Stomach smooth muscle (tissue), 2 donors: ENCODE results near the gene OXLD1.

ENCODE experiments used
- H3K27ac ChIP-seq: one replicate; pipeline ENCODE4 v1.7.0; 2013; ENCODE audit warnings: mild to moderate bottlenecking, low read length, inconsistent platforms
- H3K27me3 ChIP-seq, 2 donors: one replicate each; pipeline ENCODE4 v1.7.0; 2013; ENCODE audit warnings: low read length in 2 of 2; ENCODE audit not compliant: insufficient read depth in 2 of 2, control insufficient read depth in 1 of 2
- H3K36me3 ChIP-seq, 2 donors: one replicate each; pipeline ENCODE4 v1.7.0; 2013; ENCODE audit warnings: low read length in 2 of 2; ENCODE audit not compliant: control insufficient read depth in 2 of 2, insufficient read depth in 2 of 2
- H3K4me1 ChIP-seq: one replicate; pipeline ENCODE4 v1.7.0; 2013; ENCODE audit warnings: low read length; ENCODE audit not compliant: control insufficient read depth, insufficient read depth
- H3K4me3 ChIP-seq, 2 donors: one replicate each; pipeline ENCODE4 v1.7.0; 2013; ENCODE audit warnings: low read length in 2 of 2
- H3K9ac ChIP-seq, 2 donors: one replicate each; pipeline ENCODE4 v1.7.0; 2013; ENCODE audit warnings: low read length in 2 of 2, mild to moderate bottlenecking in 1 of 2
- H3K9me3 ChIP-seq, 2 donors: one replicate each; pipeline ENCODE4 v1.7.0; 2013; ENCODE audit warnings: low read length in 2 of 2; ENCODE audit not compliant: control insufficient read depth in 2 of 2
- donor health status: healthy.
- donor health status: Pancreatic carcinoma.

Gene OXLD1

DNA sequence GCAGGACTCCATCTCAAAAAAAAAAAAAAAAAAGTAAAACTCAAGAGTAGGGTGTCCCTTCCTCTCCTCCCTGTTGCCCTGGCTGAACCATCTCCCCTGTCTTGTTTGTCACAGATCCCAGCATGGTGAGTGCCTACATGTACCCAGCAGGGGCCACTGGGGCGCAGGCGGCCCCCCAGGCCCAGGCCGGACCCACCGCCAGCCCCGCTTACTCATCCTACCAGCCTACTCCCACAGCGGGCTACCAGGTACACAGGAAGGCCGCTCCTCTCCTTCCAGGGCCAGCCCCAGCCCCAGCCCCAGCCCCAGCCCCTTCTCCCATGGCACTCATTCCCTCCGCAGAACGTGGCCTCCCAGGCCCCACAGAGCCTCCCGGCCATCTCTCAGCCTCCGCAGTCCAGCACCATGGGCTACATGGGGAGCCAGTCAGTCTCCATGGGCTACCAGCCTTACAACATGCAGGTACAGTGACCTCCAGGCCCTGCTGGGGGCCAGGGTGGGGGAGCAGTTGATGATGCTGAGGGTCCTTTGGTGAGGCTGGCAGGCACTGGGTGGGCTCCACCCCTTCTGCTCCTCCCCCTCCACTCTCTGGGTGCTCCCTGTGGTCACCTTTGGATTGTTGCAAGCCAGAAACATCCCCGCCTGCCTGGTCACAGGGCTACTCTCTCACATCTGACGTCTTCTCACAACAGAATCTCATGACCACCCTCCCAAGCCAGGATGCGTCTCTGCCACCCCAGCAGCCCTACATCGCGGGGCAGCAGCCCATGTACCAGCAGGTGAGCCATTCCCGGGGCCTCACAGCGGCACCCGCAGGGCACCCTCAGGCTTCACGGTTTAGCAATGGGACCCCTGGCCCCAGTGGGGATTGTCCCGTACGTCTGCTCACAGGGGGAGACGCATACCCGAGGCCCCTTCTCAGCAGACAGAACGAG, 34.2 kb upstream of the OXLD1 start:
- no peak overlapping the region for H3K27ac ChIP-seq
- H3K4me3 ChIP-seq = no peak overlapping the region
- peaks cover 24 to 33% of the 10 kb centered on the region in 2 donors for H3K36me3 ChIP-seq
- no peaks in the 10 kb centered on the region for H3K27me3 ChIP-seq
- peaks cover 31% of the 10 kb centered on the region for H3K4me1 ChIP-seq
- no peaks in the 10 kb centered on the region for H3K9me3 ChIP-seq
- no peak overlapping the region for H3K9ac ChIP-seq

GRCh38 chr17:81697261-81698044, 31.0 kb upstream of the OXLD1 start:
- H3K36me3 ChIP-seq = peaks cover 33 to 48% of the 10 kb centered on the region in 2 donors

DNA sequence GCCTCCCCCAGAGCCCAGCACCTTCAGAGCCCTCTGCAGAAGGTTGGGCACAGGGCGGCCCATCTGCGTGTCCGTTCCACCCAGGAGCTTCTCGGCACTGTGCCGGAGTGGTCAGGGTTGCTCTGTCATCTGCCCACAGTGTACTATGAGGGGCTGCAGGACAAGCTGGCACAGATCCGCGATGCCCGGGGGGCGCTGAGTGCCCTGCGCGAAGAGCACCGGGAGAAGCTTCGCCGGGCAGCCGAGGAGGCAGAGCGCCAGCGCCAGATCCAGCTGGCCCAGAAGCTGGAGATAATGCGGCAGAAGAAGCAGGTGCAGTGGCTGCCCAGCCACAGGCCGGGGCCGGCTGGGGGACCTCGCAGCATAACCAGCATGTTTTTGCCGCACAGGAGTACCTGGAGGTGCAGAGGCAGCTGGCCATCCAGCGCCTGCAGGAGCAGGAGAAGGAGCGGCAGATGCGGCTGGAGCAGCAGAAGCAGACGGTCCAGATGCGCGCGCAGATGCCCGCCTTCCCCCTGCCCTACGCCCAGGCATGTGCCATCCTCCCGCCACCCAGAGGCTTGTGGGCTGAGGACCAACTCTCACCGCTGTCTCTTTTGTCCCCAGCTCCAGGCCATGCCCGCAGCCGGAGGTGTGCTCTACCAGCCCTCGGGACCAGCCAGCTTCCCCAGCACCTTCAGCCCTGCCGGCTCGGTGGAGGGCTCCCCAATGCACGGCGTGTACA, 30.0 kb upstream of the OXLD1 start:
- peaks cover 5% of the 10 kb centered on the region for H3K4me1 ChIP-seq
- H3K9ac ChIP-seq = no peak overlapping the region
- H3K36me3 ChIP-seq = peaks cover 35 to 56% of the 10 kb centered on the region in 2 donors
- no peak overlapping the region for H3K27ac ChIP-seq
- no peak overlapping the region for H3K4me3 ChIP-seq
- no peaks in the 10 kb centered on the region for H3K9me3 ChIP-seq
- no peaks in the 10 kb centered on the region for H3K27me3 ChIP-seq

More at GRCh38 chr17:81697261-81698044, 31.0 kb upstream of the OXLD1 start:
- H3K4me1 ChIP-seq = peaks cover 16% of the 10 kb centered on the region
- no peak overlapping the region for H3K4me3 ChIP-seq
- no peak overlapping the region for H3K9ac ChIP-seq
- no peaks in the 10 kb centered on the region for H3K27me3 ChIP-seq
- H3K27ac ChIP-seq = no peak overlapping the region
- no peaks in the 10 kb centered on the region for H3K9me3 ChIP-seq

- H3K27ac ChIP-seq = no peak overlapping the region
- H3K4me1 ChIP-seq = no peaks in the 10 kb centered on the region
- no peak overlapping the region for H3K9ac ChIP-seq
- H3K27me3 ChIP-seq = no peaks in the 10 kb centered on the region
- H3K36me3 ChIP-seq = peaks cover 41 to 55% of the 10 kb centered on the region in 2 donors
- no peaks in the 10 kb centered on the region for H3K9me3 ChIP-seq
- H3K4me3 ChIP-seq = no peak overlapping the region
These were observed 29.4 kb upstream of the OXLD1 start for GRCh38 chr17:81695801-81696200.

- no peak overlapping the region for H3K27ac ChIP-seq
- H3K36me3 ChIP-seq = peaks cover 45 to 60% of the 10 kb centered on the region in 2 donors
- no peak overlapping the region for H3K4me3 ChIP-seq
- H3K9ac ChIP-seq = no peak overlapping the region
- no peaks in the 10 kb centered on the region for H3K9me3 ChIP-seq
- H3K4me1 ChIP-seq = no peaks in the 10 kb centered on the region
- no peaks in the 10 kb centered on the region for H3K27me3 ChIP-seq
These were observed 28.8 kb upstream of the OXLD1 start for GRCh38 chr17:81695211-81695610.

- Histone ChIP-seq H3K27ac (no peak overlapping the region), H3K27me3 (no peaks in the 10 kb centered on the region), H3K36me3 (peaks cover 45 to 61% of the 10 kb centered on the region in 2 donors), H3K9me3 (no peaks in the 10 kb centered on the region), H3K9ac (no peak overlapping the region), H3K4me3 (no peak overlapping the region), H3K4me1 (no peaks in the 10 kb centered on the region)
These were observed 28.4 kb upstream of the OXLD1 start for GRCh38 chr17:81694810-81695209.

DNA sequence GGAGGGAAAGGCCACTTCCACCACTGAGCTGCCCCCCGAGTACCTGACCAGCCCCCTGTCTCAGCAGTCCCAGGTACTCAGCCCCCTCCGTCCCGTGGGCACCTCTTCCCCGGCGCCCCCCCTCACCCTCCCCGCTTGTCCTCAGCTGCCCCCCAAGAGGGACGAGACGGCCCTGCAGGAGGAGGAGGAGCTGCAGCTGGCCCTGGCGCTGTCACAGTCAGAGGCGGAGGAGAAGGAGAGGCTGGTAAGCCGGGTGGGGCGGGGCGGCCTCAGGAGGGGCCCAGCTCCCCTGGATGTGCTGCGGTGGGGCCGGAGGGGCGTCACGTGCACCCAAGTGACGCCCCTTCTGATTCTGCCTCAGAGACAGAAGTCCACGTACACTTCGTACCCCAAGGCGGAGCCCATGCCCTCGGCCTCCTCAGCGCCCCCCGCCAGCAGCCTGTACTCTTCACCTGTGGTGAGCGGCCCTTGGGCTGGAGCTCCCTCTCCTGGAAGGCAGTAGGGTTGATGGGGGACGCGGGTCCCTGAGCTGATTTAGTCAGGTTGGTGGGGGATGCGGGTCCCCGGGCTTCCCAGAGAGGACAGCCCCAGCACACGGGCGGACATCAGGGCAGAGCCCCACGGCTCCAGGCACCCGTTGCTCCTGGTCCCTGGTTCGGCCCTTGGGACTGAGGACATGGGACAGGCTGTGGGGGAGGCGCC, 27.3 kb upstream of the OXLD1 start:
- Histone ChIP-seq H3K4me3 (no peak overlapping the region), H3K4me1 (no peaks in the 10 kb centered on the region), H3K27ac (no peak overlapping the region), H3K9ac (no peak overlapping the region), H3K27me3 (no peaks in the 10 kb centered on the region), H3K36me3 (peaks cover 44 to 68% of the 10 kb centered on the region in 2 donors), H3K9me3 (no peaks in the 10 kb centered on the region)

GRCh38 chr17:81691608-81692007, 25.2 kb upstream of the OXLD1 start:
- no peak overlapping the region for H3K9ac ChIP-seq
- H3K27ac ChIP-seq = no peak overlapping the region
- no peak overlapping the region for H3K4me3 ChIP-seq
- H3K4me1 ChIP-seq = no peaks in the 10 kb centered on the region
- H3K36me3 ChIP-seq = peaks cover 33 to 62% of the 10 kb centered on the region in 2 donors
- H3K9me3 ChIP-seq = no peaks in the 10 kb centered on the region
- H3K27me3 ChIP-seq = no peaks in the 10 kb centered on the region

DNA sequence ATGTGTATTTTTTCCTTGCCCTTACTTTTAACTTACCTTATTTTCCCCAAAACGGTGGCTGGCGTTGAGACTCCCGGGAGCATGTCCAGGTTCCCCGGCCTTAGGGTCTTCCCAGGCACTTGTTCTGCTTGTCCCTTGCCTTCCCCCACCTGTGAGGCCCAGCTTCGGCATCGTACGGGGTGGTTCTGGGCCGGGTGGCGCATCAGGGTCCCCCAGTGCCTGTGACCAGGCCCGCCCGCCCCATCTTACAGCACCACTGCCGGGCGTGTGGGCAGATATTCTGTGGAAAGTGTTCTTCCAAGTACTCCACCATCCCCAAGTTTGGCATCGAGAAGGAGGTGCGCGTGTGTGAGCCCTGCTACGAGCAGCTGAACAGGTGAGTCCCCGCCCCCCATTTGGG, 24.8 kb upstream of the OXLD1 start:
- no peaks in the 10 kb centered on the region for H3K9me3 ChIP-seq
- H3K27ac ChIP-seq = no peak overlapping the region
- H3K9ac ChIP-seq = no peak overlapping the region
- H3K36me3 ChIP-seq = peaks cover 37 to 63% of the 10 kb centered on the region in 2 donors
- no peaks in the 10 kb centered on the region for H3K27me3 ChIP-seq
- no peak overlapping the region for H3K4me3 ChIP-seq
- H3K4me1 ChIP-seq = peaks cover 2% of the 10 kb centered on the region

- Histone ChIP-seq H3K27me3 (no peaks in the 10 kb centered on the region), H3K27ac (no peak overlapping the region), H3K4me1 (peaks cover 4% of the 10 kb centered on the region), H3K9me3 (no peaks in the 10 kb centered on the region), H3K9ac (no peak overlapping the region), H3K36me3 (peaks cover 35 to 59% of the 10 kb centered on the region in 2 donors), H3K4me3 (no peak overlapping the region)
These were observed 24.1 kb upstream of the OXLD1 start for GRCh38 chr17:81690549-81690948.
